Suppressor macrophage (primary cell): ENCODE results near the gene DNM3.

Experiments
- DNase-seq, 4 experiments: peaks; one replicate each; pipeline ENCODE4 v3.0.0-alpha.2; 2020 to 2022

The DNM3 gene

DNA sequence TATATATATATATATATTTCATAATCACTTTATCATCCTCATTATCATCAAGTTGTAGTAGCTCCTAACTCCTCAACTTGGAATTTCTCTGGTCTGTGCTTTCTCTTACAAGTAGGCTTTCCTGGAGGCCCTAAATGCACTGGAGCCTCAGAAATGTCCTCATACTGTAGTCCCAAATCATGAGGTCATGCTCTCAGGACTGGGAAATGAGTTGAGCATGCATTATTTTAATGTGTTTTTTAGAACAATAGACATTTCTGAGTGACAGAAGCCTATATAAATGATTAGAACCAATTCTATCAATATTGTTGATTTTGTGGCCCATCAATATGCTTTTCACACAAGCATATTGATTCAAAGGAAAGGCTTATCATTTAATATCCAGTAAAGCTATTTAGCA is 536.3 kb downstream of the DNM3 start:
- no peak for DNase-seq

DNA sequence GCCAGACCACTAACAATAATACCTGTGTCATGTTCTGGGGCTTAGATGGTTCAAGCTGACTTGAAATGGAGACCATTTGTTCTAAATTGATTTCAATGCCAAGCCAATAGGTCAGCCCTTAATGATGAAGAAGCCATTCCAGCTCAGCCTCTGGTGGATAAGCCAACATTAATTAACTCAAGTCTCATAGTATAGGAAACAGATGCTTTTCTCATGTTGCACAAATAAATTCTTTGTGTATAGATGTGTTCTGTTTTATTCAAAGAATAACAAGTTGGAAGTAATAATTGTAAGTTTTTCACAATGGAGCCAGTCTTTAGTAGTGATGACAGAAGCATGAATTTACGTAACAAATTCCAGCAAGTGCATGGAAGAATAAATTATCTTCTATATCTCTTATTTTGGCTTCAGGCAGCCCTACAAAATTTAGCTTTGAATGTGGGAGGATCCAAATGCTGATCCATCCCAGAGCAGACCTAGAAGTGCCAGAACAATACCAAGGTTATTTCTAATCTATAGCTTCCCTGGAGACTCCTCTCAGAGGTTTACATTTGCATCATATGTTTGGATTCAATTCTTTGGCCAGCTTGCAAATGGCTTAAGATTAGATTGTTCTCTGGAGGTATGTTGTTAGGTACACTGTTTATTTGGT is 536.9 kb downstream of the DNM3 start:
- no peak for DNase-seq

GRCh38 chr1:172380441-172381244 is 539.3 kb downstream of the DNM3 start:
- peak in 2 of 4 experiments; percentile 34 to 51 for DNase-seq

GRCh38 chr1:172381946-172382345 is 540.6 kb downstream of the DNM3 start:
- no peak for DNase-seq

GRCh38 chr1:172382406-172382805 is 541.1 kb downstream of the DNM3 start:
- peak in 1 of 4 experiments; percentile 21 for DNase-seq

DNA sequence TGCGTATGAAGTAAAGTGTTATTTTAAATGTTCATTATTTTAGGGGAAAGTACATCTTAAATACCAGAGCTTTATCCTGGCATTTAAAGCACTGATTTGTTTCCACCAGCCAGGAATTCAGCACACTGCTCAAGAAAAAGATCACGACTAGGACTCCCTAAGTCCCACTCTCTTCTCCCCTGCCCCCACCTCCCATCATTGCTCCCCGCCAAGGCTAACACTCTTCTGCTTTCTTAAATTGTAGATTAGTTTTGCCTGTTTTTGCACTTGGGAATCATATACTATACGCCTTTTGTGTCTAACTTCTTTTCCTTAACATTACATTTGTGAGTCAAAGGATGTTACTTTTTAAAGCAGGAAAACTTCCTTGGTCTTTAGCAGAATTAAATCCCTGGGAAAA is 541.7 kb downstream of the DNM3 start:
- DNase-seq, result no peak

- no peak for DNase-seq
Measured at GRCh38 chr1:172383536-172383935, 542.2 kb downstream of the DNM3 start.

DNA sequence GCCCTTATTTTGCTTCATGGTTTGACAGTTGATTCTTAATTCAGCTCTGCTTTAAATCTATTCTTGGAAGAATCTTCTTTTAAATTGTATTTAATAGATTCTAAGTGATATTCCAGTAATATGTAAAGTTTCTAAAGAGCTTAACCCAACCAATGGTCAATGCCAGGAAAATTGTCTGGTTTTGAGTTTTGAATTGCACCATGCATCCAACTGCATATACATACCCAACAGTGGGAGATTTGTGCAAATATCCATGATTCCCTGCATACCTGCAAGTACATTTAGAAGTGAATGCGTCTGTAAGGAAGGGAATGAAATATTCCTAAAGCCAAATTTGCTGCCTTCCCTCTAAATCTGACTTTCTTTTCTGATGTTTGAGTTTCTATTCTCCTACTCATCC is 543.4 kb downstream of the DNM3 start:
- DNase-seq, result no peak

GRCh38 chr1:172386046-172386445 is 544.7 kb downstream of the DNM3 start:
- DNase-seq, result no peak

DNA sequence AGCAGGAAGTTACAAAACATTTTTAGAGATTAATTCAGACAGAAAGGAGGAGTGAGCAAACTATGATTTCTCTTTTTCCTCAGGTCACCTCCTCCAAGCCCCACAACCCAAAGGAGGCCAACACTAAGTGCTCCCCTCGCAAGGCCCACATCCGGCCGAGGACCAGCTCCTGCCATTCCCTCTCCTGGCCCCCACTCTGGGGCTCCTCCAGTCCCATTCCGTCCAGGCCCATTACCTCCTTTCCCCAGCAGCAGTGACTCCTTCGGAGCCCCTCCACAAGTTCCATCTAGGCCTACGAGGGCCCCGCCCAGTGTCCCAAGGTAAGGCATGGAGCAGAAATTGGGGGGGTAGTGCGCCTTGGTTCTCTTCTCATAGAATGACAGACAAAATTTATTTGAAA is 547.2 kb downstream of the DNM3 start:
- no peak for DNase-seq

GRCh38 chr1:172390301-172390682 is 549.0 kb downstream of the DNM3 start:
- no peak for DNase-seq

GRCh38 chr1:172390683-172391551 is 549.6 kb downstream of the DNM3 start:
- peak in 2 of 4 experiments; percentile 42 to 51 for DNase-seq

- no peak for DNase-seq
Measured at GRCh38 chr1:172391976-172392375, 550.7 kb downstream of the DNM3 start.

DNA sequence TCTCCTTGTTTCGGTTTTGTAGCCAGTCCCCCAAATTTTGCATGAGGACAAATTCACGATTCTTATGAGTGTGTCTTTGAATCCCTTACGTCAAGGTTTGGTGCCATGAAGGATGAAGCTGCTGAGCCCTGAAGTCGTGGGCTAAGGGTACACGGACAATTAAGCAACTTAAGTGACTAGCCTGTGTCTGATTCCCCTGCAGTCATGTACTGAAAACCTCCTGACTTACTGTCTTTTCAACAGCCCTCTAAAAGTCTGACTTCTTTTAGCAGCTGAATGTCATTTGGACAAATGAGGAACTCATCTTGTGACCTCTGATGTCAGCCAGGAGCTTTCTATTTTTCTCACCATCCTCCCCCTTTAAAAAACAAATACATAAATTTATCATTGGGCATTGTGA is 552.1 kb downstream of the DNM3 start:
- peak; percentile 71 to 92 (median 86) for DNase-seq

DNA sequence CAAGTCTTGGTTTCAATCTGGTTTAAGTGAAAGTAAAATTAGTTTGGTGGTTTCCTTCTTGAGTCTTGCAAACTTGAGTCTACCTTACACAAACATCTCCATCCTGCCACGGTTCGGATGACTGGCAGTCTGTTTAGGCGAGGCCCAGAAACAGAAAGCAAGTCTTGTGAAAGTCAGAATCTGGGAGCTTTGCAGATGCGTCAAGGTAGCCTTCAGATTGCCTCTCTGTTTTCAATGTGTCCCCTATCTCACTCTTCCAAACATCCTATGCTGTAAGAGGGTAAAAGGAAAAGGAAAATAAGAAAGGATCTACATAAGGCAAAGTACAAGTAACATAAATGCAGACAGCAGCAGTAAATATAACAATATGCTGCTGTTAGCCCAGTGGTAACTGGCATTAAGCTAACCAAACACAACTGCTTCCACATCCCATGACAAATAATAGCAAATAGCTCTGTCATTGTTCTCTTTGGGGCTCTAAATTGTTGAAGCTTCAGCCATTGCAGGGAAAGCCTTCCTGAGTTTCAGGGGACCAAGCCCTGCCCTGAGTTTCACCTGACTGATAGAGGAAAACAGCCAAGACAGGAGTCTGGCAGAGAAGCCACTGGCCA is 552.9 kb downstream of the DNM3 start:
- DNase-seq, result peak; percentile 33 to 61 (median 56)

GRCh38 chr1:172394811-172395210 is 553.5 kb downstream of the DNM3 start:
- peak in 1 of 4 experiments; percentile 26 for DNase-seq

GRCh38 chr1:172395576-172395975 is 554.3 kb downstream of the DNM3 start:
- no peak for DNase-seq

- DNase-seq, result no peak
Measured at GRCh38 chr1:172397221-172397620, 555.9 kb downstream of the DNM3 start.

DNA sequence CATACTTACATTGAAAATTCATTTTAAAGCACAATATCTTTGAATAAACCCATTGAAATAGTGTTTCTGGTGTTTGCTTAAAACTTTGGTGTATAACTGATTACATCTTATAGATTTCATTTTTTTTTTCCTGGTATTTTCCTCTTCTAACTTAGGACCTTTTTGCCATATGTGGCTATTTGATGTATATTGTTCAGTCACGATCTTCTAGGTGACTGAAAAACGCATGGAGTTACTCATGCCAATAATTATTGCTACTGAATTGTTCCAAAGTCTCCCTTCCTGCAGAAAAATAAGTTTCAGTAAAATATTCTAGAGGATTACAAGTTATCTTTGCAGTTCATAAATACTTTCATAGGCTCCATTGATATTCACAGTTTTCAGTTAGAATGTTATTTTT is 556.3 kb downstream of the DNM3 start:
- no peak for DNase-seq

DNA sequence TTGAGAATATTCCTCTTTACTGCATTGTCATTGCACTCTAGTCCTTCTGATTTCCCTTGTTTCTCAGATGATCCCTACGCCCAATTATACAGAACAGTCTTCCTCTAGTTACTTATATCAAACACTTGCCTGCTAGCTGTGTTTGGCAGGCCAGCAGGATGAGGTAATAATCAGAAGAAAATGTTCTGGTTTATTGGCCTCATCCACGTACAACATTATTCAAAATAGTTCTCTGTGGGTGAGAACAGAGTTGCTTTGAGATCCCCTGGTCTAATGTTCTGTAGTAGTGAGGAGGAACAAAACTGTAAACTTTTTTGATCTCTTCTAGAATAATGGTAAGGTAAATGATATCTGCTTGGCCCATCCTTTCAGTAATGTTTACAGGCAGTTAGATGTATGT is 556.9 kb downstream of the DNM3 start:
- no peak for DNase-seq

GRCh38 chr1:172398970-172399755 is 557.9 kb downstream of the DNM3 start:
- DNase-seq, result peak; percentile 24 to 77 (median 53)
